B cell (primary cell): Measurements from ENCODE around the gene TTLL6.

ENCODE experiments used
- CTCF ChIP-seq: fragments of 200-600 bp; IDR thresholded peaks from one replicate; pipeline ENCODE4 v1.8.0; 2022; ENCODE audit warnings: antibody characterized with exemption, mild to moderate bottlenecking
- EZH2 ChIP-seq: IDR thresholded peaks from 2 replicates; pipeline ENCODE4 v1.6.1; 2012; ENCODE audit warnings: borderline replicate concordance, low read depth, mild to moderate bottlenecking, moderate library complexity, low read length; ENCODE audit not compliant: insufficient read depth, poor library complexity, severe bottlenecking

GRCh38 chr17:48718761-48719641 is 98.0 kb downstream of the TTLL6 start:
- no peak for TF ChIP-seq CTCF
- no peak for TF ChIP-seq EZH2
